ENCODE results near the gene ZBTB16. TPM values are rescaled to one million over a fixed set of nuclear protein-coding genes. Genes with fewer than 3 reads are reported as not detected.

ZBTB16 gene
- total and polyA plus RNA-seq, 2 experiments from 2014 or later: 0.29 to 1.4 TPM

GRCh38 chr11:114142707-114143106, 83.2 kb downstream of the ZBTB16 start (continued):
- TF ChIP-seq ZNF462 (CRISPR knock-in tag; IDR thresholded peaks at IDR 0.05): no peak

GRCh38 chr11:114145166-114145775, 85.8 kb downstream of the ZBTB16 start:
- ATAC-seq: no peak
- no peak for TF ChIP-seq ZNF331 (CRISPR knock-in tag; IDR thresholded peaks at IDR 0.05; ENCODE audit: low read depth)
- no peak for TF ChIP-seq CTCF (conservative IDR thresholded peaks at IDR 0.05; ENCODE audit: low read depth in 2 of 2)
- TF ChIP-seq NANOG (IDR thresholded peaks at IDR 0.05; ENCODE audit: borderline replicate concordance): no peak
- no peak for TF ChIP-seq EZH2phosphoT487 (IDR thresholded peaks at IDR 0.05; ENCODE audit: unreplicated experiment)
- TF ChIP-seq ETS1 (IDR thresholded peaks at IDR 0.05): no peak
- TF ChIP-seq JUNB (IDR thresholded peaks at IDR 0.05; ENCODE audit: unreplicated experiment): no peak

More at GRCh38 chr11:114145166-114145775, 85.8 kb downstream of the ZBTB16 start:
- no peak for DNase-seq (ENCODE audit: low spot score)
- H3K27ac ChIP-seq (ENCODE audit: low read depth): no peak overlapping the region
- no peaks in the 10 kb centered on the region for H3K79me2 ChIP-seq (replicated peaks; ENCODE audit: insufficient read depth)
- no peaks in the 10 kb centered on the region for H3K27me3 ChIP-seq (ENCODE audit: insufficient read depth)
- Mint-ChIP-seq H3K4me3 (no peak overlapping the region), H3K27ac (no peak overlapping the region), H3K4me1 (peaks cover 23% of the 10 kb centered on the region), H3K27me3 (ENCODE audit: insufficient read depth, low read depth, poor library complexity) (no peaks in the 10 kb centered on the region), H3K36me3 (ENCODE audit: low read depth) (no peaks in the 10 kb centered on the region), H3K9me3 (no peaks in the 10 kb centered on the region)
- no peak overlapping the region for H3K4me3 ChIP-seq
- H3K4me2 ChIP-seq: no peak overlapping the region
- no peaks in the 10 kb centered on the region for H3F3A ChIP-seq (replicated peaks; ENCODE audit: low read depth)
- no peaks in the 10 kb centered on the region for H4K20me1 ChIP-seq (replicated peaks; ENCODE audit: insufficient read depth)
- H2AFZ ChIP-seq: no peak overlapping the region
- H3K9me2 ChIP-seq (ENCODE audit: insufficient read depth): no peaks in the 10 kb centered on the region
- no peaks in the 10 kb centered on the region for H3K36me3 ChIP-seq (ENCODE audit: insufficient read depth)
- H3K4me1 ChIP-seq (ENCODE audit: insufficient read depth): peaks cover 11% of the 10 kb centered on the region

All from GM23338 (cell line).